GM12878 (cell line): ENCODE data around the gene SCAI.

Source experiments
- CTCF ChIP-seq, 3 experiments: IDR thresholded peaks in 2 of 3; conservative IDR thresholded peaks in 1 of 3; 2 replicates each; pipeline ENCODE4 v1.5.1; 2011; ENCODE audit warnings: low read depth in 3 of 3, low read length in 3 of 3, mild to moderate bottlenecking in 3 of 3, control low read depth in 2 of 3, moderate library complexity in 2 of 3, inconsistent platforms in 1 of 3, mixed read lengths in 1 of 3; ENCODE audit not compliant: control insufficient read depth in 2 of 3, insufficient read depth in 1 of 3; ENCODE audit errors: extremely low read depth in 1 of 3
- HDAC6 ChIP-seq: fragments of 200-600 bp; sonication (generic); IDR thresholded peaks from one replicate; pipeline ENCODE4 v1.8.0; 2017; ENCODE audit warnings: antibody characterized with exemption; ENCODE audit not compliant: unreplicated experiment
- JUND ChIP-seq: IDR thresholded peaks from 2 replicates; pipeline ENCODE4 v1.6.1; 2012; ENCODE audit warnings: low read depth, mild to moderate bottlenecking, low read length, improper control_type of control experiment, moderate library complexity
- POLR2A ChIP-seq: IDR thresholded peaks from 2 replicates; pipeline ENCODE4 v1.6.1; 2011; ENCODE audit warnings: low read depth, mild to moderate bottlenecking, low read length
- POLR2AphosphoS5 ChIP-seq: IDR thresholded peaks from 2 replicates; pipeline ENCODE4 v1.6.1; 2011; ENCODE audit warnings: mild to moderate bottlenecking, low read length, inconsistent platforms
- TCF12 ChIP-seq: IDR thresholded peaks from 2 replicates; pipeline ENCODE4 v1.6.1; 2011; ENCODE audit warnings: low read depth, mild to moderate bottlenecking, low read length
- ZNF274 ChIP-seq: IDR thresholded peaks from one replicate; pipeline ENCODE4 v1.8.0; 2011; ENCODE audit not compliant: insufficient read length, insufficient read depth
- TF ChIP-seq, protein P1 (sequence below): fragments of 450-650 bp; IDR thresholded peaks from 2 replicates; pipeline ENCODE4 v1.6.1; 2017; ENCODE audit warnings: antibody characterized with exemption, mild to moderate bottlenecking, moderate library complexity

DNA sequence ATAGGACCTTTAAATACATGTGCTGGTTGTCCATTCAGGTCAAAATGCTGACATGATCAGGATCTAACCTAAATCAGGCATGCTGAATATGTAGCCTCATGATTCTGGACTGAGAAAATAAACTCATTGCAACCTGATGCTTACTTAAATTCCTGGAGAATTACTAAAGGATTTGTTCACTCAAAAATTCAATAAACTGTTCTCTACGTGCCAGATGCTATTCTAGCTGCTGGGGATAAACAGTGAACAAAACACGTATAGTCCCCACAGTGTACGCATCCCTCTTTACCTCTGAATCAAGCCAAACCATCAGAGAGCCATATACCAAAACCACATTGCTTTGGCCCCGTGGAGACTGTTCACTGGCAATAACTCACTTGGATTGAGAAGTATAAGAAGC, 6.1 kb downstream of the SCAI start:
- TF ChIP-seq JUND, result no peak
- no peak for TF ChIP-seq POLR2A
- TF ChIP-seq CTCF (IDR thresholded peaks at IDR 0.05 in 2 of 3, conservative IDR thresholded peaks at IDR 0.05 in 1 of 3; ENCODE audit: control insufficient read depth in 2 of 3, extremely low read depth in 1 of 3, insufficient read depth in 1 of 3, low read depth in 3 of 3, low read length in 3 of 3), result no peak
- no peak for TF ChIP-seq ZNF274
- no peak for TF ChIP-seq HDAC6
- TF ChIP-seq TCF12, result no peak
- TF ChIP-seq, protein P1, sequence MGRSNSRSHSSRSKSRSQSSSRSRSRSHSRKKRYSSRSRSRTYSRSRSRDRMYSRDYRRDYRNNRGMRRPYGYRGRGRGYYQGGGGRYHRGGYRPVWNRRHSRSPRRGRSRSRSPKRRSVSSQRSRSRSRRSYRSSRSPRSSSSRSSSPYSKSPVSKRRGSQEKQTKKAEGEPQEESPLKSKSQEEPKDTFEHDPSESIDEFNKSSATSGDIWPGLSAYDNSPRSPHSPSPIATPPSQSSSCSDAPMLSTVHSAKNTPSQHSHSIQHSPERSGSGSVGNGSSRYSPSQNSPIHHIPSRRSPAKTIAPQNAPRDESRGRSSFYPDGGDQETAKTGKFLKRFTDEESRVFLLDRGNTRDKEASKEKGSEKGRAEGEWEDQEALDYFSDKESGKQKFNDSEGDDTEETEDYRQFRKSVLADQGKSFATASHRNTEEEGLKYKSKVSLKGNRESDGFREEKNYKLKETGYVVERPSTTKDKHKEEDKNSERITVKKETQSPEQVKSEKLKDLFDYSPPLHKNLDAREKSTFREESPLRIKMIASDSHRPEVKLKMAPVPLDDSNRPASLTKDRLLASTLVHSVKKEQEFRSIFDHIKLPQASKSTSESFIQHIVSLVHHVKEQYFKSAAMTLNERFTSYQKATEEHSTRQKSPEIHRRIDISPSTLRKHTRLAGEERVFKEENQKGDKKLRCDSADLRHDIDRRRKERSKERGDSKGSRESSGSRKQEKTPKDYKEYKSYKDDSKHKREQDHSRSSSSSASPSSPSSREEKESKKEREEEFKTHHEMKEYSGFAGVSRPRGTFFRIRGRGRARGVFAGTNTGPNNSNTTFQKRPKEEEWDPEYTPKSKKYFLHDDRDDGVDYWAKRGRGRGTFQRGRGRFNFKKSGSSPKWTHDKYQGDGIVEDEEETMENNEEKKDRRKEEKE, result no peak
- no peak for TF ChIP-seq POLR2AphosphoS5
